GM19351 (cell line): ENCODE measurements around the gene RNF223.
"Not testable (repeated sequence)": the region's sequence is repeated elsewhere in the genome, so short reads cannot be mapped to it uniquely, and the experiment has no call there.

ENCODE experiments used
- ATAC-seq: cut with Tn5 transposase; IDR thresholded peaks from one replicate; pipeline ENCODE4 v1.9.1; 2021; ENCODE audit warnings: mild to moderate bottlenecking, moderate library complexity; ENCODE audit not compliant: unreplicated experiment

Gene RNF223

DNA sequence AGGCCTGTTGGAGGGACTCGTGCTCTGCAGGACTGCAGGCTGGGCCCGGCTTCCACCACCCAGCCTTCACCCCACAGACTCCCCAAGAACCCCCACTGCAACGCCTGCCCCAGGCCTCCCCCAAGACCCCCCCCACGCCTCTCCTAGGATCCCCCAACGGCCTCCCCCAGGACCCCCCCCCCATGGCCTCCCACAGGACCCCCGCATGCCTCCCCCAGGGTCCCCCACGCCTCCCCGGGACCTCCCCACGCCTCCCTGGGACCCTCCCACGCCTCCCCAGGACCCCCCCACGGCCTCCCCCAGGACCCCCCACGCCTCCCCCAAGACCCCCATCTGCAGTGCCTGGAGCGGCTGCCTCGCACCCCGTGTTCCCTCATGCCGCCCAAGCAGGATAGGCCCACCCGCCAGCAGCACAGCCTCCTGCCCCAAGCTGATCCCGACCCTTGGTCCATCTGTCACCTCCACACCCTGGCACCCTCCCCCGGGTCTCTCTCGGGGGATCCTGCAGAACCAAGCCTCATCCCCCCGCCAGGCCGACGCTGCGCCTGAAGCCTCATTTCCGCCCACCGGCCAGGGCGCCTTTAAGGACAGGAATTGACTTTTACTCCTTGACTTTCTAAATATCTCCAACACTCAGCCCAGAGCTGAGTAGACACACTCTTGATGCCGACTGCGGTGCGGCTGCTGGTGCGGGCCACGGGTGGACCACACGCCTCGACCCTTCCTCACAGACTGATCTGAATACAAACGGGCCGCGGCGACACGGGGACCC is 14.1 kb upstream of the RNF223 start:
- ATAC-seq: no peak

DNA sequence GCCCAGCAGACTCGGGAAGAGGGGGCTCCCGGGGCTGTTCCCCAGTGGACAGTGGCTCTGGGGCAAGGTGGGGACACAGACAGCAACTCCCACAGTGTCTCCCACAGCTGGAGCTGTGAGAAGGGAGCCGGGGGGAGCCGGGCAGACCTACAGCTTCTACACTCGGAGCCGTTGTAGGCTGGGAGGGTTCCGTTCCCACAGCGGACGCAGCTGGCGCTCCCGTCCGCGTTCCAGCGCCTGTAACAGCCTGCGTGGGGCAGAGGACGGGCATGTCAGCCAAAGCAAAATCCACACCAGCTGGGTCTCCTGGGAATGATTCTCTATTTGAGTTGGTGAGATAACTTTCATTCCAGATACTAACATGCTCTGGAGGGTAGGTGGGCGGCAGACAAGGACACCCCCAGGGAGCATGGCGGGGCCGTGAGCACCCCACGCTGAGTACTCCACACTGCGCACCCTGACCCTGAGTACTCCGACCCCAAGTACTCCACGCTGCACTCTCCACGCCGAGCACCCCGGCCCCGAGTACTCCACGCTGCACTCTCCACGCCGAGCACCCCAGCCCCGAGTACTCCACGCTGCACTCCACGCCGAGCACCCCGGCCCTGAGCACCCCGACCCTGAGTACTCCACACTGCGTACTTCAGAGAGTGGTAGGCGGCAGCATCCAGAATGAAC is 13.4 kb upstream of the RNF223 start:
- no peak for ATAC-seq

DNA sequence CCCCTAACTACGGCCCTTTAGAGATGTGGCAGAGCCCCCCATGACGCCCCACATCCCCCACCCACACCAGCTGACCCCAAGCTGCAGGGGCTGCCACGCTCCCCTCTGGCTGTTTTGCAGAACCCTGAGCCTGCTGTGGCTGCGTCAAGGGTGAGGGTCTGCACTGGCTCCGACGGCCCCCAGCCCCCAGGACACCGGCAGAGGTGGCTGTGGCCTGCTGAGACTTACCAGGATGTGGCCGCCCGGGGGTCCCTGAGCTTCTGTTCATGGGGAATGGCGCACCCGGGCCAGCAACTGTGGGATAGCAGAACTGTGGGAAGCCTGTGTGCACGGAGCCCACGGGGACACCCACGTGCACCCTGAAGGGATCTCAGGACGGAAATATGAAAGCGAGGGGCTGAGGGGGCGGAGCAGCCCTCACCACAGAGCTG is 12.8 kb upstream of the RNF223 start:
- no peak for ATAC-seq

DNA sequence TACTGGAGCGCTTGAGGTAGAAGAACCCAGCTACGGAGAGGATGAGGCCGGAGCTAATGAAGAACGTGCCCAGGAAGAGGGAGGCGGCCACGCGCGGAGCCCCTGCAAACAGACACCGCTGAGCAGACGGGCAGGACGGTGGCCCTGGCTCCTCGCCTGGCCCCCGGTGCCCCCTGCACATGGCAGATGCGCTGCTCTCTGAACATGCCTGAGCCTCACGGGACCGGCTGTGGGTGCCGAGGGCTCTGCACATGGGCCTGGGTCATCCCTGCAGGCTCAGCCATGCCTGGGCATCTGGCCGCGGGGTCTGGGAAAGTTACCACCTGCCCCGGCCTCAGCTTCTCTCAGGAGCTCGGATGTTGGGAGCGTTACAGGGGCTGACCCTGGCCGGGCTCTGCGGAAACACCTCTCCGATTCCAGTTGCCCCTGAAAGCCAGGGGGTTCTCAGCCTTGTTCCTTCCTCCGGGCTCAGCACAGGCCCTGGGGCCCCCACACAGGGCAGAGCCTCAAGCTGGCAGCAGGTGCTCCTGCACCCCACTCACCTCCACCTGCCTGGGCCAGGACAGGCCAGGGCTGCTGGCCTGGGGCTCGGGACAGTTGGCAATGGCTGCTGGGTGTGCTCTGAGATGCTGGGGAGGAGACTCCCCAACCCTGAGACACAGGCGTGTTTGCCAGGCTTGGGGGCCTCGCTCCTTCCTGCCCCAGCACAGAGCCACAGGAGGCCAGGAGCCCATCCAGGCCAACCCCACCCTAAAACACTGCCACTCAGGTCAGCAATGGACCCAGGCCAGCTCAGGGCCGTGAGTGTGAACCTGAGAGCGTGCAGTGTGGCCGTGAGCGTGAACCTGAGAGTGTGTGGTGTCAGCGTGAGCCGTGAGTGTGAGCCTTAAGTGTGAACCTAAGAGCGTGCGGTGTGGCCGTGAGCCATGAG is 12.1 kb upstream of the RNF223 start:
- no peak for ATAC-seq

DNA sequence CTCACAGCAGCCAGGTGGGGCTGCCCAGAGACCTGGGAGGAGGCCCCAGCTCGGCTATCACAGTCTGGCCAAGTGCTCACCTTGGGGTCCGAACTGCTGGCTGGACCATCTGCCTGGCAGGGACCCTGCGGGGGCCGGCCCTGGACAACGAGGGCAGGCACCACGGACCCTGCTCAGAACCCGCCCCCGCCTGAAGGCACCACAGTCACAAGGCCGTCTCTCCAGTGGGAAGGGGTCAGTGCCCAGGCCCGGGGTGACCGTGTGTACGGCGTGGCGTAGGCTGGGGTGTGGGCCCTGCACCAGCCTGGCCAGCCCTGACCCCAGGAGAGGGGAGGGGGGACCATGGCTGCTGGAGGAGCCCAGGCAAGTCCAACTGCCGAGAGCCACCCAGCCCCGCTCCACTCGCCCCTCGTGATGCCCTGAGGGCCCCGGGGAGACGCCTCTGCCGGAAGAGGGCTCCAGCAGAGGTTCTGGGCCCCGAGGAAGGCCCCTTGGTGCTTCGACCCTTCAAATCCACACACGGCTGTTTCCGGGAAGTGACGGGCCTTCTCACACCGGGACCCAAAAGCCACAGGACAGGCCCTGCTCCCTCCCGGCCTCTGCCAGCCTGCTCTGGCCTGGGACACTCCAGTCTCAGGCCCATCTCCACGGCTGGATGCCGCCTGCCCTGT is 11.2 kb upstream of the RNF223 start:
- no peak for ATAC-seq

DNA sequence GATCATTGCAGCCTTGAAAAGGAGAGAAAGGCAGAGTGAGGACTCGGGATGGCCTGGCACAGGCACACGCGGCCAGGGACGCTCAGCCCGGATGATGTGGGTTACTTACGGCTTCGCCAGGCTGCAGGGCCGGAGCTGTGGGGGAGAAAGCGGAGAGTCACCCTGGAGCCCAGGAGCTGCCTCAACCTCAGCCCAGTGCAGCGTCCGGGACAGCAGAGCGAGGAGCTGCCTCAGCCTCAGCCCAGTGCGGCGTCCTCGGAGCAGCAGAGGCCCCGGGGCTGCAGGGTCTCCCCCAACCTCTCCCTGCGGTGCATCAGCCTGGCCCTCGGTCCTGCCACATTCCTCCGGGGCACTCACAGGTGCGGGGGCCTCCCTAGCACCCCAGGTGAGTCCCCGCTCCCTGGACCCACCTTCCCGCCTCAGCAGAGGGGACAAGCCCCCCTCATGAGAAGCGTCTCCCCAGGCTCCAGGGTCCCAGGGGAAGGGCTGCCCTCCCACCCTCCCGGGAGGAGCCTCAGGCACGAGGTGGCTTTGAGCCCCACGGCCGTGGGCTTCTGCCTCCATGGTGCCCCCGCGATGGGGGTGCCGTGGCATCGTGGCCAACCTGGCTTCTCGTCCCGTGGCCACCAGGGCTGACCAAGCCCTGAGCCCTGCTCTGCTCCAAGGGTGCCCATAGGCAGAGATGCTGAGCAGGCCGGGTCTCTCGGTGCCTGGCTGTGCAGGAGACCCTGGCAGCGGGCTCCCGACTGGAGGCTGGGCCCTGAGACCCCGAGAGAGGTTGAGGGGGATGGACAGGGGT is 10.5 kb upstream of the RNF223 start:
- no peak for ATAC-seq

DNA sequence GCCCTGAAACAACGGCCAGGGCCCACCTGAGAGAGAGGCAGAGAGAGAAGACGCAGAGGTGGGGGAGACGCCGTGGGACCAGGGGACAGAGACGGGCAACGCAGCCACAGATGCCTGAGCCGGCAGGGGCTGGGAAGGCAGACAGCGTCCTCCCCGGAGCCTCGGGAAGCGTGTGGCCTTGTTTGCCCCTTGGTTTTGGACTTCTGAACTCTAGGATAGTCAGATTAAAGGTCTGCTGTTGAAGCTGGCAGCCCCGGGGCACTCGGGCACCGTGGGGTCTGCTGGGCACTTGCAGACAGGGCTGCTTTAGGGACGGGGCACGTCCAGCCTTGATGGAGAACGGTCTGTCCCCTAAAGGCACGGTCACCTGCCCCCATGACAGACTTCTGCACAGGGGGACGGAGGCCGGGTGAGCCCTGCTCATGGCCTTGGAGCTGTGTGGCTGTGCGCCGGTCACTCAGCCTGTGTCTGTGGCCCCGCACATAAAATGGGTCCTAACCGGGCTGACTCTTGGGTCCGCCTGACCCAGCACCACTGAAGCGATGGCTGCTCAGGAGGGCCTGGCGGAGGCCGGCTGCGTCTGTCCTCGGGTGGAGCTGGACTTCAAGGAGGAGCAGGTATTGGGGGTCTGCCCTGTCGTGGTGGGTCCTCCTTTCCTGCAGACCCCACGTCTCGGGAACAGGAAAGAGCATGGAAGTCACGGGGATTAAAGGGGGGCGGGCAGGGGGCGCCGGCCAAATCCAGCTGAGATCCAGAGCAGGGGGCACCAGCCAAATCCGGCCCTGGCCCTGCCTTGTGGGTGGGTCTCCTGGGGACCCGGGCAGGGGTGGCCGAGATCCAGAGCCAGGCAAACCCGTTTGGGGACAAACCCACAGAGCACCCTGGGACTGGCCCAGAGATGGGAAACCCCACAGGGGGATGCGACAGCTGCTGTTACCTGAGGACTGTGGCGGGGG is 9.6 kb upstream of the RNF223 start:
- no peak for ATAC-seq

DNA sequence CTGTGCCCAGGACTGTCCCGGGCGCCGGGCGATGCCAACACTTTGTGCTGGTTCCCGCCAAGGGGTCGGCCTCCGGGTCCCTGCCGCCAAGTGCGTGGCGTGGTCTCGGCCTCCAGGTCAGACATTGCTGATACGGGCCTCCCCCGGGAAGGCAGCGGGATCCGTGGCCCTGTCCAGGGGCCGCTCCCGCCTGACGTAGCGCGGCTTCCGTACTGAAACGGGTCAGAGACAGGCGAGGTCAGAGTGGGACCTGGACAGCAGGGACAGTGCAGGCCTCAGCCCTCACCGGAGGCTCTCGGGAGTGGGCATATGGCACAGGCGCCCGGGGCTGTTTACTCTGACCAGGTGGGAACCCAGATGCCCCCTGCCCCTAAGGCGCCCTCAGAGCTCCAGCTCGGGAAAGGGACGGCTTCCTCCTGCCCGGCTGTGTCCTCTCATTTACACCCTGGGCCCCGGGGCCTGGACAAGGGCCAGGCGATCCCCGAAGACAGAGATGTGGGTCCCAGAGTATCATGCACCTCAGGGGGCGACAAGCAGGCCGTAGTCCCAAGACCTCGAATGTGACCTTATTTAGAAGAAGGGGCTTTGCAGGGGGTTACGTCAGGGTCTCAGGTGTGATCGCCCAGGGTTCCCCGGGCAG is 8.8 kb upstream of the RNF223 start:
- ATAC-seq: no peak

DNA sequence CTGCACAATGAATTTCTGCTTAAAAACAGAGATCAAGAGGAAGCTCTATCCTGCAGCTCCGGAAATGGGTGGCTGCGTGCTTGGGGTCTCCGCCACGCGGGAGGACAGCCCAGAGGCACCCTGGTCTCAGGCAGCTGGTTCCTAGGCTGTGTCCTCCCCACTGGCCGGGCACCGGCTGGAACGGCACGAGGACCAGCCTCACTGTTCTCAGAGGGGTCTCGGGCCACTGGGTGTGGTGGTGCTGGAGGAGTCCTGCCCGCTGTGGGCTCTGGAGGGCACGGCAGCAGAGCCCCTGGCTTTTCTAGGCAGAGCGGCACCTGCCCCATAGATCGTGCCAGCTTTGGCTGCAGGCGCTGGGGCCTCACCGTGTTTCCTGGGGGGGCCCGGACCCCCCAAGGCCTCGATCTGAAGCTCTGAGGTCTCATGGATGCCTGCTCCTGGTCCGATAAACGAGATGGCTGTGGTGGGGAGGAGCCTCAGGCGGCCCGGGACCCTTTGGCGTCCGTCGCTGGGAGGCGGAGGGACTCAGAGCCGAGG is 8.2 kb upstream of the RNF223 start:
- no peak for ATAC-seq

DNA sequence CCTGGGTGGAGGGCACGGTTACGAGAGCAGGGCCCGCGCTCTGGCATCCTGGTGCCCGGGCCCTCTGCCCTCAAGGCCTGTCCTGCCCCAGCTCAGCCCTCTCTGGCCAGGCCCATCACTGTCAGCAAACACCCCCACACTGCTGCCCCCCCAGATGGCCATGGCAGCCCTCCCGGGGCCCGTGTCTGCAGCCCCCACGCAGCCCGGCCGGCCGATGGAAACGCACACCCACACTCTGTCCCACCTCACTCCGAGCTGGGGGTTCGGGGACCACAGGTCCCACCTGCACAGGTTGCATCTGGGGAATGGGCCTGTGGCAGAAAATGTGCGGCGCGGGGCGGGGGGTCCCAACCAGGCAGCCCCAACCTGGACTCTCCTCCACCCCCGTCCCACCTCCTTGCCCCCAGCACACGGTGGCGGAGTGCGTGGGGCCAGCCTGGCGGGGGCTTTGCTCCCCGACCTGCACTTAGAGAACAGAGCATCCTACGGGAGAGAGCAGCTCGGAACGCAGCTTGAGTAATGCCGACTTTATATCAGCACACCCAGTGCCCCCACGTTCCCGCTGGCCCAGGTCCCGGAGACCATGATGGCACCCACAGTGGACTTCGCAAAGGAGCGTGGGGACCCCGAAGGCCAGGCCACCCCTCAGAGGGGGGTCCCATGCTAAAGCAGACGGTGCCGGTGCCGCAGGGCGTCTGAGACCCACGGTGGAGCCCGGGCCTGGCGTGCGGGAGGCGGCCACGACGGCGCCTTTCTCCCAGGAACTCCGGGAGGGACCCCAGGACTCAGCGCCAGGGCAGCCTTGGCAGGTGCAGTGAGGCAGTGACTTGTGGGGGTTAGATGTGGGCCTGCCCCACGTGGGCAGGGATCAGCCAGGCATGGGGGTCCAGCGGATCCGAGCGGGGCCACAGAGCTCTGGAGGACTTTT is 7.5 kb upstream of the RNF223 start:
- ATAC-seq: no peak

DNA sequence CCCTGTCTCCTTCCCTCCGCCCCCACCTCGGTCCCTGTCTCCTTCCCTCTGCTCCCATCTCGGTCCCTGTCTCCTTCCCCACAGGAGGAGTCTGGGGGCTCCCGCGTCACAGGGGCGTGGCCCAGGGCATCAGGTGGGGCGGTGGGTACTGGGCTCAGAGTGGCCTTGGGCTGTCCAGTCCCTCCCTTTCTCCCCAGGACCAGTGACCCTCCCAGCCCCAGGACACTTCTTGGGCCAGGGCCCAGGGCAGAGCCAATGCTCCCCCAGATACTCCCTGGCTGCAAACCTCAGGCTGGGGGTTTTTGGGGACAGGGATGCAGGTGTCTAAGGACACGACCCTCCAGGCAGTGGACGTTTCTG is 6.8 kb upstream of the RNF223 start:
- no peak for ATAC-seq

DNA sequence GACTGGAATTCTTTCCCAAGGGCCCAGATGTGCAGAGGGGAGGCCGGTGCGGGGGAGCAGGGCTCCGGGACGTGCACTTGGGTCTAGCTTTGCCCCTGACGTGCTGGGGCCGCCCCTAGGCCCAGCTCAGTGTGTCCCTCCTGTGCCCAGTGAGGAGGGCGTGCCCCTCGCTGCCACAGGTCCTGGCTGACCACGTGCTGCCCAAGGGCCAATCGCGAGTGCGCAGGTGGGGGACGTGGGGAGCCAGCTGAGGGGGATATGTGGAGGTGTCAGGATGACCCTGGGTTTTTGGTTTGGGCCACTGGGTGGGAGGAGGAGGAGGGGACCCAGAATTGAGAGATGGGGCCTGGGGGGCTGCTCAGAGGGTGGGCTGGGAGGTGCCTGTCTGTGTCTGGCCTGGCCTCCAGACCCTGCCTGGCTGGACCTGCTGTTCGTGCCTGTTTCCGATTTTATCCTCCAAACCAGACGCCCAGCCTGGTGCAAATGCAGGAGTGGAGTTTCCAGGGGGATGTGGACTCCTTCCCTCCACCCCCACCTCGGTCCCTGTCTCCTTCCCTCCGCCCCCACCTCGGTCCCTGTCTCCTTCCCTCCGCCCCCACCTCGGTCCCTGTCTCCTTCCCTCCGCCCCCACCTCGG is 6.1 kb upstream of the RNF223 start:
- ATAC-seq: no peak

DNA sequence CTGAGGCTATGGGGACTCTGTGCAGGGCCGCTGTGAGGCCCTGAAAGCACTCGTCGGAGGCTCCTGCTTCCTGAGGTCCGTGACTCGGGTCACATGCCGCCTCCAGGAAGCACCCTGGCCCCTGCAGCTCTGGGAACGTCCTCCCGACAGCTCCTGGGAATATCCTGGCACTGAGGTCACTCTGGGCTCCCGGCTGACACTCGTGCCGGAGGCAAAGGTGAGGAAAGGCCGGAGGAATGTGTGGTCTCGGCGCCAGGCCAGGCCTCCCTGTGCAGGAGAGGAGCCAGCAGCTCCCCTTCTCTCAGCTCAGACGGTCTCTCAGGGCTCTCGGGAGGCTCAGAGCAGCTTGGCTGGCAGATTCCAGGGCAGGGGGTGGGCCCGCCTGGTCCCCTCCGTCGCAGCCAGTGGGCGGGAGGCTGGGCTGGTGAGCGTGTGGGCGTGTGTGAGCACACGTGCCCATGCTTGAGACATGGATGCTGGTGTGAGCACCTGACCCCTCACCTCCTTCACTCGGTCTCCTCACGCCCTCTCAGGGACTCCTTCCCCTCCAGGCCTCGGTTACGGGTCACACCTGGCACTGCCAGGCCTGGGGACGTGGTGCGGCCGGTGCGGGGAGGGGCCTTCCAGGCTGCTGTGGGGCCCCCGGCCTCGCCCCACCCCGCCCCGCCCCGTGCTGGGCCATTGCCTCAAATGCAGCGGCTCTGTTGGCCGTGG is 5.5 kb upstream of the RNF223 start:
- ATAC-seq: no peak

DNA sequence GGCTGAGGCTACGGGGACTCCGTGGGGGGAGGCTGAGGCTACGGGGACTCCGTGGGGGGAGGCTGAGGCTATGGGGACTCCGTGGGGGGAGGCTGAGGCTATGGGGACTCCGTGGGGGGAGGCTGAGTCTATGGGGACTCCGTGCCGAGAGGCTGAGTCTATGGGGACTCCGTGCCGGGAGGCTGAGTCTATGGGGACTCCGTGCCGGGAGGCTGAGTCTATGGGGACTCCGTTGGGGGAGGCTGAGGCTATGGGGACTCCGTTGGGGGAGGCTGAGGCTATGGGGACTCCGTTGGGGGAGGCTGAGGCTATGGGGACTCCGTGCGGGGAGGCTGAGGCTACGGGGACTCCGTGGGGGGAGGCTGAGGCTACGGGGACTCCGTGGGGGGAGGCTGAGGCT is 3.3 kb upstream of the RNF223 start:
- not testable (repeated sequence) for ATAC-seq

DNA sequence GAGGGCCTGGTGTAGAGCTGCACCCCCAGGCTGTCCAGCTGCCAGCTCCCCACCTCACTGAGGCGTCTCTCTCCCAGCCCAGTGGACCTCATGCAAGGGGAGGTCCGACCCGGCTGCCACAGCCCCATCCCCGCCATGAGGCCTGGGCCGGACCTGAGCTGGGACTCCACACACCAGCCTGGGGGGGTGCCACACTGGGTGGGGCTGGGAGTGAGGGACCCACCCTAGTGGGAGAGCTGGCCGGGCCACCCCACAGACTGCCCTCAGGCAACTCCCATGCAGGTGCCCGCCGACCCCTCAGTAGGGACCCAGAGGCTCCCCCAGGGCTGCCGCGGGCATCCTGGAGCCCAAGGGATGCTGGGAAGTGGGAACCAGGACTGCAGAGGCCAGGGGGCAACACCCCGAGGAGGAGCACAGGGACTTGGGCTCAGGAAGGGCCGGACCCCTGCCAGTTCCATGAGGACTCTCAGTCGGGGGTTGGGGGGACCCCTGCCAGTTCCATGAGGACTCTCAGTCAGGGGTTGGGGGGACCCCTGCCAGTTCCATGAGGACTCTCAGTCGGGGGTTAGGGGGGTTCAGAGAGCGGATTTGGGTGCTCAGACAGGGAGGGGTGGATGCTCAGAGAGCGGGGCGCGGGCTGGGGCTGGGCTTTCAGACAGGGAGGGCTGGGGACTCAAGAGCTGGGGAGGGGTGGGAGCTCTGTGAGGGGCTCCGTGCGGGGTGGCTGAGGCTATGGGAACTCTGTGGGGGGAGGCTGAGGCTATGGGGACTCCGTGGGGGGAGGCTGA is 1.2 kb upstream of the RNF223 start:
- no peak for ATAC-seq
